SW480 (cell line): ENCODE measurements around the gene SYNGR2.

Experiments used
- DNase-seq: peaks from one replicate; pipeline ENCODE4 v3.0.0-alpha.2; 2016; ENCODE audit warnings: low spot score

SYNGR2 gene

GRCh38 chr17:78168242-78168902 is at the start of gene SYNGR2:
Gene SYNGR2 (plus strand): TSS chr17:78168581. CDS start chr17:78168617, 36 bp downstream.
- DNase-seq, result peak; percentile 79

- no peak for DNase-seq
Measured at GRCh38 chr17:78118801-78119241, 49.6 kb upstream of the SYNGR2 start.

- no peak for DNase-seq
Measured at GRCh38 chr17:78120537-78120936, 47.8 kb upstream of the SYNGR2 start.

GRCh38 chr17:78120971-78121800 is 47.2 kb upstream of the SYNGR2 start:
- DNase-seq, result no peak

GRCh38 chr17:78121801-78122215 is 46.6 kb upstream of the SYNGR2 start:
- DNase-seq, result no peak

GRCh38 chr17:78122216-78122930 is 46.0 kb upstream of the SYNGR2 start:
- no peak for DNase-seq

- no peak for DNase-seq
Measured at GRCh38 chr17:78122931-78123249, 45.5 kb upstream of the SYNGR2 start.

GRCh38 chr17:78123258-78123929 is 45.0 kb upstream of the SYNGR2 start:
- DNase-seq, result no peak

GRCh38 chr17:78124081-78124835 is 44.1 kb upstream of the SYNGR2 start:
- DNase-seq, result no peak

- DNase-seq, result no peak
Measured at GRCh38 chr17:78124836-78125137, 43.6 kb upstream of the SYNGR2 start.

- DNase-seq, result no peak
Measured at GRCh38 chr17:78125138-78125913, 43.1 kb upstream of the SYNGR2 start.

- no peak for DNase-seq
Measured at GRCh38 chr17:78125976-78126894, 42.1 kb upstream of the SYNGR2 start.

- no peak for DNase-seq
Measured at GRCh38 chr17:78126895-78127238, 41.5 kb upstream of the SYNGR2 start.

GRCh38 chr17:78127239-78127887 is 41.0 kb upstream of the SYNGR2 start:
- peak; percentile 36 for DNase-seq

- DNase-seq, result peak; percentile 38
Measured at GRCh38 chr17:78127888-78128550, 40.4 kb upstream of the SYNGR2 start.

GRCh38 chr17:78128551-78129350 is 39.6 kb upstream of the SYNGR2 start, which contains the start of gene TMC6:
Gene TMC6 (minus strand): TSS chr17:78128755. CDS start chr17:78126832, 1,923 bp downstream.
- DNase-seq, result peak; percentile 91

GRCh38 chr17:78129351-78130089 is 38.9 kb upstream of the SYNGR2 start:
- no peak for DNase-seq
